Measurements from ENCODE around the gene RABGGTA. TPM values are rescaled to one million over a fixed set of nuclear protein-coding genes. Genes with fewer than 3 reads are reported as not detected.

Gene RABGGTA
- total RNA-seq, 1 donor from 2014 or later = 54.0 TPM

DNA sequence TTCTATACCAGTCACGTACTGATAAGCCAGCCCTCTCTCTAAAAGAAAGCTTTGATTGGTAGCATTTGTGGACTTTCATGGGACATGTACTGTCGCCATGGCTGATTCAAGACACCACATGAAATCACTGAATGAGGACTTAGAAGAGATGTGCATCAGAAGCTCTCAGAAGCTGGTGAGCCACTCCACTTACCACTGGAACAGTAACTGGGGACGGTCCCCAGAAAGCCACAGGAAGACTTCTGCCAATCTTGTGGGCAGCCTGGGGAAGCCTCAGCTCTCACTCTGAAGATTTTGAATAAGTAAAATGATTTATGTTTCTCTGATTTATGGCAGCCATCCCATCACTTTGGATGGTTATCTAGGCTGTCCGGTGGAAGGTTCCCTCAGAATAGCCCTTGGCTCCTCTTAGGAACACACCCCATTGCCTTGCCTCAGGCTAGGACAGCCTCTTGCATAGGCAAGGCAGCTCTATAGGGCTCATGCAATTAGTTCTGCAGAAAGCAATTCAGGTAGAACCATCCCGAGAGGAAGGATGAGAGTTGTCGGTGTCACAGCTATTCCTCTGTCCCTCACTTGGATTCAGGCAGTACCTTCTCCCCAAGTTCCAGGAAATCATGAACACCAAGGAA, 18.4 kb upstream of the RABGGTA start:
- Histone ChIP-seq H3K4me3 (ENCODE audit: low read depth, low read length) (no peak overlapping the region), H3K27me3 (ENCODE audit: control insufficient read depth, insufficient read depth, low read length) (no peaks in the 10 kb centered on the region), H3K36me3 (ENCODE audit: control insufficient read depth, insufficient read depth, low read length) (peaks cover 1% of the 10 kb centered on the region)
- DNase-seq (ENCODE audit: low read depth) = no peak
- TF ChIP-seq, protein P1, sequence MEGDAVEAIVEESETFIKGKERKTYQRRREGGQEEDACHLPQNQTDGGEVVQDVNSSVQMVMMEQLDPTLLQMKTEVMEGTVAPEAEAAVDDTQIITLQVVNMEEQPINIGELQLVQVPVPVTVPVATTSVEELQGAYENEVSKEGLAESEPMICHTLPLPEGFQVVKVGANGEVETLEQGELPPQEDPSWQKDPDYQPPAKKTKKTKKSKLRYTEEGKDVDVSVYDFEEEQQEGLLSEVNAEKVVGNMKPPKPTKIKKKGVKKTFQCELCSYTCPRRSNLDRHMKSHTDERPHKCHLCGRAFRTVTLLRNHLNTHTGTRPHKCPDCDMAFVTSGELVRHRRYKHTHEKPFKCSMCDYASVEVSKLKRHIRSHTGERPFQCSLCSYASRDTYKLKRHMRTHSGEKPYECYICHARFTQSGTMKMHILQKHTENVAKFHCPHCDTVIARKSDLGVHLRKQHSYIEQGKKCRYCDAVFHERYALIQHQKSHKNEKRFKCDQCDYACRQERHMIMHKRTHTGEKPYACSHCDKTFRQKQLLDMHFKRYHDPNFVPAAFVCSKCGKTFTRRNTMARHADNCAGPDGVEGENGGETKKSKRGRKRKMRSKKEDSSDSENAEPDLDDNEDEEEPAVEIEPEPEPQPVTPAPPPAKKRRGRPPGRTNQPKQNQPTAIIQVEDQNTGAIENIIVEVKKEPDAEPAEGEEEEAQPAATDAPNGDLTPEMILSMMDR (IDR thresholded peaks at IDR 0.05; ENCODE audit: insufficient read depth, low read length, poor library complexity, severe bottlenecking) = no peak

DNA sequence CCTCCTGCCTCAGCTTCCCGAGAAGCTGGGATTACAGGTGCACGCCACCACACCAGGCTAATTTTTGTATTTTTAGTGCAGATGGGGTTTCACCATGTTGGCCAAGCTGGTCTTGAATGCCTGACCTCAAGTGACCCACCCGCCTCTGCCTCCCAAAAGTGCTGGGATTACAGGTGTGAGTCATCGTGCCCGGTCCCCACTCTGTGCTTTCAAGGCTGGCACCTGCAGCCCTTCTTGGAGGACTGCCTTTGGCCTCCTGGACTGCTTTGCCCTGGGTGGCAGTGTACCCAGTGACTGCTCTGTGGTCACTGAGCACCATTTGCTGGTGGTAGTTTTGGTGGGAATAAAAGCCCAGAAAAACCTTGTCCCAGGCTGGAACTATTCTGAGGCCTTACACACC, 15.6 kb upstream of the RABGGTA start:
- Histone ChIP-seq H3K4me3 (ENCODE audit: low read depth, low read length) (no peak overlapping the region), H3K36me3 (ENCODE audit: control insufficient read depth, insufficient read depth, low read length) (peaks cover 1% of the 10 kb centered on the region), H3K27me3 (ENCODE audit: control insufficient read depth, insufficient read depth, low read length) (no peaks in the 10 kb centered on the region)
- DNase-seq (ENCODE audit: low read depth) = no peak
- TF ChIP-seq, protein P1 (IDR thresholded peaks at IDR 0.05; ENCODE audit: insufficient read depth, low read length, poor library complexity, severe bottlenecking) = no peak

DNA sequence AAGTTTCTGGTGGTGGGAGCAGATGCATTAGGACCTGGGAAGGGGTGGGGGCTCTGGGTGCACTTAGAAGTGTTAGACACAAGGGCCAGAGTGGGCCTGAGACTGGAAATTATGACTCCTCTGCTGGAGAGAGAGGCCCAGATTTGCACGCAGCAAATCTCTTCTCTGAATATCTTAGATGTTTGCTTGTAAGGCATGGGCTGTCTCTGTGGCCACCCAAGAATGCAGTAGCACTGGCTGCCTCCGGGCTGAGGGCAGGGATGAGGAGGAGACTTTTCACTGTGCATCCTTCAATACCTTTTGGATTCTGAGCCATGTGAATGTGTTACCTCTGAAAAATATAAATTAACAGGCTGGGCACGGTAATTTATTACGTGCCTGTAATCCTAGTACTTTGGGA, 14.0 kb upstream of the RABGGTA start:
- Histone ChIP-seq H3K27me3 (ENCODE audit: control insufficient read depth, insufficient read depth, low read length) (no peaks in the 10 kb centered on the region), H3K4me3 (ENCODE audit: low read depth, low read length) (no peak overlapping the region), H3K36me3 (ENCODE audit: control insufficient read depth, insufficient read depth, low read length) (no peaks in the 10 kb centered on the region)
- TF ChIP-seq, protein P1 (IDR thresholded peaks at IDR 0.05; ENCODE audit: insufficient read depth, low read length, poor library complexity, severe bottlenecking) = no peak
- no peak for DNase-seq (ENCODE audit: low read depth)

DNA sequence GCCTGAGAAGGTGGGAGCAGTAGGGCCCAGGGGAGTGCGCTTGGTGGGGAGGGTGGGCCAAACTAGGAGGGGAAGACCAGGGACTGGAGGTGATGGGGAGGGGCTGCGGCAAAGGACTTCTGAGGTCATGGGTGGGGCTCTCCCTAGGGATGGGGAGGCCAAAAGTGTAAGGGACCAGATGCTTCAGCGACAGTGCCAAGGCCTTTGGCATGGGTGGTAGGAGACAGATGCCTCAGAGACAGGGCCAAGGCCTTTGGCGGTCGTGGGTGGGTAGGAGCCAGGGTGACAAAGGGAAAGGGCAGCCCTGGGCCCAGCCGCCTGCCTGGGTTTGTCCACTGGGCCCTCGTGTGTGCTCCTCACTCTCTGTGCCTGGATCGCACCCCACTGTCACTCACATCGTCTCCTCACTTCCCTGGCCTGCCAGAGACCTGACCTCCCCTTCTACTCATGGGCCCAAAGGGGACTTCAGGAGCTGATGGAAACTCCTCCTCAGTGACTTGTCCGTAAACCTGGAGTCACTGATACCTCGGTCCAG, 13.2 kb upstream of the RABGGTA start:
- H3K27me3 ChIP-seq (ENCODE audit: control insufficient read depth, insufficient read depth, low read length) = no peaks in the 10 kb centered on the region
- no peak overlapping the region for H3K4me3 ChIP-seq (ENCODE audit: low read depth, low read length)
- TF ChIP-seq, protein P1 (IDR thresholded peaks at IDR 0.05; ENCODE audit: insufficient read depth, low read length, poor library complexity, severe bottlenecking) = no peak
- DNase-seq (ENCODE audit: low read depth) = no peak
- H3K36me3 ChIP-seq (ENCODE audit: control insufficient read depth, insufficient read depth, low read length) = no peaks in the 10 kb centered on the region

DNA sequence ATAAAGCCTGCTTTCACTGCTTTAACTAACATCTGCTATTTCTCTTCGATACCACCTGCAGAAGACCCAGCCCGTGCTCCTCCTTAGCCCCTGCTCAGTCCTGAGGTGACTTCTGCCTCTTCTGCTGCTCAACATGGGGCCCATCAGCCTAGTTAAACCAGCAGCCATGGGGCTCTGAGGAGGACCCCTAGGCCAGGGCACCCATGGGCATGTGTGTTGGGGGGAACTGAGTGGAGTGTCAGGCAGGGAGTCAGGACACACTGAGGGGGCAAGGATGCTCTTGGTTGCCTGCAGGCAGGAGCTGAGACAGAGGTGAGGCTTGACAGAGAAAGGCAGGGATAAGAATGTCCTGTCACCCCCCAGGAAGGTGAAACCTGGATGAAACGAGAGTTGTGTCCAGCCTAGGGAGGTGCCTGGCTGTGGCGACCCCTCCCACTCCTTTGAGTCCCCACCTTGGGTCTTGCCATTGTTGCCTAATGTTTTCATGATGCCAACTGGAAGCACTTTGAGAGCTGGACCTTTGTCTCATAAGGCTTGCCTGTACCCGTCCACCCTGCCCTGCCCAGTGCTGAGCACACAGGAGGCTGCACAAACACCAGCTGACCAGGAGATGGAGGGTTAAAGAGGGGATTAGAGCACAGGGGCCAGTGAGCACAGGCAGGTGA, 12.5 kb upstream of the RABGGTA start:
- no peak for DNase-seq (ENCODE audit: low read depth)

More for the DNA sequence above, 12.5 kb upstream of the RABGGTA start:
- TF ChIP-seq, protein P1 (IDR thresholded peaks at IDR 0.05; ENCODE audit: insufficient read depth, low read length, poor library complexity, severe bottlenecking) = no peak
- Histone ChIP-seq H3K27me3 (ENCODE audit: control insufficient read depth, insufficient read depth, low read length) (no peaks in the 10 kb centered on the region), H3K4me3 (ENCODE audit: low read depth, low read length) (no peak overlapping the region), H3K36me3 (ENCODE audit: control insufficient read depth, insufficient read depth, low read length) (no peaks in the 10 kb centered on the region)

Measured in kidney epithelial cell (primary cell).